ENCODE measurements around the gene WDHD1.

DNA sequence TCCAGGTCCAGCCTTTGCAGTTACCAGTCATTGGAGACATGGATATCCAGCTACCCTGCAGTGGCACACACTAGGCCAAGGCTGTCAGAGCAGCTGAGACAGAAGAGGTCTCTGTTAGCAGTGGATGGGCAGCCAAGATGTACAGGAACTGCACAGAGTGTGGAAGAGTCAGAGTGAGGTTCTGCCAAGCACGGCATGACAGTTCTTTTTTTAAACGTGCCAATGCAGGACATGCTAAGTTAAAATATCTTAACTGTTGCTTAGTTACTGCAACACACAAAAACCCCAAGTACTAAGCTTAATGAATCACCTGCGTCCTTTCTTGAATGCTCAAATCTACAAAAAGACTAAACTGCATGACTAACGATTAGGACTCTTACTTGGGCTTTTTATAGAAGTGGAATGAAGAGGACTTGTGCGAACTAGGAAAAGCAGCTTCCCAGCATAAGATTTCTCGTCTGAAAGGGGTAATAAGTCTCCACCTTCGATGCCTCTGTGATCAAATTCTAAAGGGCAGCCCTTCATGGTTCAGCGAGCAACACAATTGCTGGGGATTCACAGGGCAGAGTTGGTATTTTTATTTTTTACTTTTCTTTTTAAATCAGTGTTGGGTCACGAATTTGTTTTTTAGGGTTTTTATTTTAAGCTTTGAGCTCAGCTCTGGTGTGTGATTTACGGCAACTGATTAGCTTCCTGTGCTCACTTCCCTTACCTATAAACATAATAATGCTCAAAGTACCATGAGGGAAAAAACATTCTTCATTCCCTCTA is 45.2 kb upstream of the WDHD1 start:
- no peak for TF ChIP-seq CTCF (conservative IDR thresholded peaks at IDR 0.05 in 1 of 2, IDR thresholded peaks at IDR 0.05 in 1 of 2; ENCODE audit: extremely low read depth in 1 of 2, insufficient read depth in 1 of 2, low read depth in 1 of 2, low read length in 2 of 2)
- TF ChIP-seq EZH2 (IDR thresholded peaks at IDR 0.05; ENCODE audit: borderline replicate concordance, low read length) = no peak

Measured in mammary epithelial cell (primary cell).